Caki2 (cell line): Measurements from ENCODE around the gene TMPRSS13. TPM values are rescaled to one million over a fixed set of nuclear protein-coding genes. Genes with fewer than 3 reads are reported as not detected.
"Not testable (repeated sequence)": the region's sequence is repeated elsewhere in the genome, so short reads cannot be mapped to it uniquely, and the experiment has no call there.

Source experiments
- DNase-seq: peaks from one replicate; pipeline ENCODE4 v3.0.0-alpha.2; 2015; ENCODE audit warnings: low read depth
- in situ Hi-C: cut with HindIII; loops from 2 replicates; pipeline ENCODE4 v1.10.0; 2016; ENCODE audit warnings: low sequenced_read_pairs, low pct_unique_long_range_greater_than_20kb, mixed read lengths
- total RNA-seq: library from RNA; depleted of rRNA; stranded (reverse); fragments of >200 nt; shearing (Covaris generic); gene quantifications from 2 replicates; pipeline ENCODE4 v1.2.3, GENCODE V29; 2014; ENCODE audit warnings: low replicate concordance

The TMPRSS13 gene
- total RNA-seq, 1 experiment from 2014 or later = not detected

DNA sequence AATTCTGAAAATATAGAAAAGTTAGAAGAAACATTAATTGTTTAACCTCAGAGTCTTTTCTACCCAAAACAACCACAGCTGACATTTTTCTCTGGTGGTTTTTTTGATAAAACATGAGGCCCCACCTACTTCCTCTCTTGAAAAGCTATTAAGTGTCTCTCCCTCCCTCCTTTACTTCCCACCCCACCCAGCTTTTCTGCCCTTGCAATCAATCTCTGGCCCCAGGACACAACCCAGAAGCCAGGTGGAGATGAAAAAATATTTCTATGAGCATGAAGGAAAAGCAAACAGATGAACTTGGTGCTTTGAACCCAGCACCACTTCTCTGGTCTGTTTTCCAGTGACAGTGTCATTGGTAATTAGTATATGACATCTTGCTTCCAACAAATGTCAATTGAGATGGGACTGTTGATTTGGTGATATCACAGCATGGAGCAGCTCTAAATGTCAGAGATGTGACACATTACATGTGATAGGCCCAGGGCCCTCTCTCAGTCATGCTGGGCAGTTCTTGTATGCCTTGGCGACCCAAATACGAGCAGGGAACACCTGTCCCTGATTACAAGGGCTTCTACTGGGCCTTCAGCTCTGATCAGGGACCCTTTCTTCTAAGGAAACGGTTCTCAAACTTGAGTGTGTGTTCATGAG, 23.9 kb upstream of the TMPRSS13 start:
- DNase-seq = no peak
- in situ Hi-C loops = no loop called here

DNA sequence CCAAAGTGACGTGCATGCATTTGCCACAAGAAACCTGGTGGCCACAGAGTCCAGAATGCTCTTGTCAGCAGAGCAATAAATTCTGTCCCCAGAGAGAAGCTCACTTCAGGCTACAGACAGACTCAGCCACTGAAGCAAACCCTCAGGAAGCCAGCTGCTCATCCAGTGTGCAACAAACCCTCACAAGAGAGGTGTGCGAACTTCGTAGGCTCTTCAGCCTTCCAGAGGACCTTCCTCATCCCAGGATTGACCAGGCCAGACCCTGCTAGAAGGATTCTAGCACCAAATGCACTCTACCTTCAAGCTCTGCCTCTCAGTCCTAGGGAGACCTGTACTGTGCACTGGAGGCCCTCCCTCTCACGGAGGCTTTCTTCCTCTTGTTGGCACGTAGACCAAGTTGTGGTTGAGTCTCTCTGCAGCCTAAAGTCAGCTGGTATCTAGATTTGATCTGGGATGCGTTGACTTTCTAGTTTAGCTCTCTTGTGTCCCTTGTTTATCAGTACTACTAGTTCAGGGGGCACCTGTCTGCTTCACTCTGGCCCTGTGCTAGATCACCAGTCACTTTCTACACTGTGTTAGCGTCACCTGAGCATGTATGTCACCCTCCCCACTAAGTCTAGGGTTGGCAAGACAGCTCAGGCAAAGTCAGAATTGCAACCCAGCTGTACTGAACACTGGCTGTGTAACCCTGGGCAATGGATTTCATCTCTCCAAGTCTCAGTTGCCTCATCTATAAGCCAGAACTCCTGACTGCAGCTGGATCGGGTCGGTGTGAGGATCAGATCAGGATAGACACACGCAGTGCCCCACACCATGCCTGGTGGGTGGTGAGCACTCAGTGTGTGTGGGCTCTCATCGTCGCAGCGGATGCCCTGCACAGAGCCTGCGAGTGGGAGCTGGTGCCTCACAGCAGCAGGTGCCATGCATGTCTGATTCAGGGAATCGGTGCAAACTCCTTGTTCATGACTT, 22.1 kb upstream of the TMPRSS13 start:
- in situ Hi-C loops = no loop called here
- no peak for DNase-seq

DNA sequence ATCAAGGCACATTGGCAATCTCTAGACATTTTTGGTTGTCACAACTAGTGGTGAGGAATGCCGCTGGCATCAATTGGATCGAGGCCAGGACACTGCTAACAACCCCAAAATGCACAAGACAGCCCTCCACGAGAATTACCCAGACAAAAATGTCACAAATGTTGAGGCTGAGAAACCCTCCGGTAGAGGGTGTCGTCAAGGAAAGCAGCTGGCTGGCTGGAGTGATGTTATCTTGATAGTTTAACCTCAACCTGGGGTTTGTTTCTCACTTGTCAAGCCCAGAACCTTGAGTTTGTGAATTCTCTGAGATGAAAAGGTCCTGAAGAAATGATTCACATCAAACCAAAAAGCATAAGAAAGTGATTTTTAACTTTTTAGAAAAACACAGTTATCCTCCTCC, 21.1 kb upstream of the TMPRSS13 start:
- DNase-seq = no peak
- in situ Hi-C loops = no loop called here

DNA sequence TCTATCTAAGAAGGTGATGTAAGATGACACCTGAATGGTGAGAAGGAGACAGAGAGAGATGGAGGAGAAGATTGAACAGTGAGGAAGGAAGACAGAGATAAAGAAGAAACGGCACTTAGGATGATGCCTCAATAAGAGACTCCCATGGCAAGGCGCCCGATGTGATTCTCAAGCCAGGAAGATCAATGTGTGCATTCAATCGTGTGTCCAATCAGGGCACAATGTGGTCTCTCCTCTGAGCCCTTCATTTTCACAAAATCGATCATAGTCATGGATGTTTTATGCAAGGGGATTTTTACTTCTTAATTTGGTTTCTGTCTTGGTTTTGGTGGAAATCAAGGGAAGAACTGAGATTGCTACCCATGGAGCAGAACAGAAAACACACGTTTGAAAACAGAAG, 19.9 kb upstream of the TMPRSS13 start:
- in situ Hi-C loops = no loop called here
- no peak for DNase-seq

DNA sequence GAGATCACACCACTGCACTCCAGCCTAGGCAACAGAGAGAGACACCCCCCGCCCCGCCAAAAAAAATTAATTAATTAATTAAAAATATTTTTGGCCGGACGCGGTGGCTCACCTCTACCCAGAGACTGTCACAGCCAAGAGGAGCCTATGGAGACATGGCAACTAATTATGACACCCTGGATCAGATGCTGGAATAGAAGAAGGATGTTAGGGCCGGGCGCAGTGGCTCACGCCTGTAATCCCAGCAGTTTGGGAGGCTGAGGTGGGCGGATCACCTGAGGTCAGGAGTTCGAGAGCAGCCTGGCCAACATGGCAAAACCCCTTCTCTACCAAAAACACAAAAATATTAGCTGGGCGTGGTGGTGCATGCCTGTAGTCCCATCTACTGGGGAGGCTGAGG, 19.3 kb upstream of the TMPRSS13 start:
- DNase-seq, in situ Hi-C loops: not testable (repeated sequence)

DNA sequence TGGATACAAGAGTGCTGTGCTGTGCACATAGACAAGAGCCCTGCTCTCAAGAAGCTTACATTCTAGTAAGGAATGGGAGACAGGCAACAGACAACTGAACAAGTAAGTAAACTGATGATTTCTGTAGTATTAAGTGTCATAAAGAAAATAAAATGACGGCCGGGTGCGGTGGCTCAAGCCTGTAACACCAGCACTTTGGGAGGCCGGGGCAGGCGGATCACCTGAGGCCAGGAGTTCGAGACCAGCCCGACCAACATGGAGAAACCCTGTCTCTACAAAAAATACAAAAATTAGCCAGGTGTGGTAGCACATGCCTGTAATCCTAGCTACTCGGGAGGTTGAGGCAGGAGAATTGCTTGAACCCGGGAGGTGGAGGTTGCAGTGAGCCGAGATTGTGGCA, 18.5 kb upstream of the TMPRSS13 start:
- in situ Hi-C loops, DNase-seq: not testable (repeated sequence)

DNA sequence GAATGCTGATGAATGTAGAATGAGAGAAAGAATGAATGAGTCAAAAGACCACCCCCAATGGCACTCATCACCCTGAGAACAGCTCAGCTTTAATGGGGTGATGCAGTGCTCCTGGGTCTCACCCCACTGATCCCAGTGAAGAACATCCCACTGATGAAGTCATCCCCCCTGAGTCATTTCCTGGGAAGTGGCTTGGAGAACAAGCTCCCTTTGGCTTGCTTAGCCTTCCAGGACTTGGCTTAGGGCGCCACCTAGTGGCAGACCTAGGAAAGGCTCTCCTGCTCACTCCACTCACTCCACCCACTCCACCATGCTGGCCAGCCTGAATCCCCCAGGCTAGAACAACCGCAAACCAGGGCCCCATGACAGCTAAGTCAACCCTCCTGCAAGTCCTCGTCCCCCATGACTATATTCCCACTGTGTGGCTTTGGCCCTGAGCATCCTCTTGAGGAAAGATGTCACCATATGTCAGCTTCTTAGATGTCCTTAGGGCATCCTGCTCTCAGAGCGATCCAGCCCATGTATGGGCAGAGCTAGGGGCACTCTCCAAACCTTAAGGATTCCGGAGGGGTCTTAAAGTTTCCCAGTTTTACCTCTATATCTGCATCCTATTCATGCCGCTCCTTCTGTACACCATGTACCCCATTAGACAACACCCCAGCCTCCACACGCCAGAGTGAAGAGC, 17.8 kb upstream of the TMPRSS13 start:
- in situ Hi-C loops = no loop called here

DNA sequence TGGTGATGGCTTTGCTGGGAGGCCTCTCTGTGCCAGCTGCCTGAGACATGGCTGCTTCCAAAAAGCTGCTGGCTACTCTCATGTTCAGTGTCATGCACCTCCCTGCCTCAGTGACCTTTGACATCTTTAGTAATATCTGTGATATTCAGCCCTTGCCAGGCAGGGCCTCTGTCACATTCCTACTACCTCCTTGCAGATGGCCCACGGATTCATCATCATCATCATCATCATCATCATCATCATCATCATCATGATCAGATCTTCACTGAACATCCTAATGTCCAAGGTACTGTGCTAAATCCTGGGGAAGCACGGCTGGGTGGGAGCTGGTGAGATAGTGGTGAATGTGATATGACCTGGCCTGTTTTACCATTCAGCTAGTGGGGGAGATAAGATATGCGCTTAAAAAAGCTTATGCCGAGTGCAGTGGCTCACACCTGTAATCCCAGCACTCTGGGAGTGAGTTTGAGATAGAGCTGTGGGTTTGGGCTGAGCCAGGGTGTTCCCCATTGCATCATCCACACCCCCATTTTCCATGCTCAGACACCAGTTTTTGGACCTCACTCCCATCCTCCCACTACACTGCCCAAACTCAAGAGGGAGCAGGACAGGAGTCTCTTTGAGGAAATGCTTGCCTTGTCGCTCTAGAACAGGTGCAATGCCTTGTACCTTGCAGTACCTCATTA, 17.1 kb upstream of the TMPRSS13 start:
- in situ Hi-C loops = no loop called here
- no peak for DNase-seq

More for the DNA sequence above, 17.8 kb upstream of the TMPRSS13 start:
- DNase-seq = peak; percentile 76

DNA sequence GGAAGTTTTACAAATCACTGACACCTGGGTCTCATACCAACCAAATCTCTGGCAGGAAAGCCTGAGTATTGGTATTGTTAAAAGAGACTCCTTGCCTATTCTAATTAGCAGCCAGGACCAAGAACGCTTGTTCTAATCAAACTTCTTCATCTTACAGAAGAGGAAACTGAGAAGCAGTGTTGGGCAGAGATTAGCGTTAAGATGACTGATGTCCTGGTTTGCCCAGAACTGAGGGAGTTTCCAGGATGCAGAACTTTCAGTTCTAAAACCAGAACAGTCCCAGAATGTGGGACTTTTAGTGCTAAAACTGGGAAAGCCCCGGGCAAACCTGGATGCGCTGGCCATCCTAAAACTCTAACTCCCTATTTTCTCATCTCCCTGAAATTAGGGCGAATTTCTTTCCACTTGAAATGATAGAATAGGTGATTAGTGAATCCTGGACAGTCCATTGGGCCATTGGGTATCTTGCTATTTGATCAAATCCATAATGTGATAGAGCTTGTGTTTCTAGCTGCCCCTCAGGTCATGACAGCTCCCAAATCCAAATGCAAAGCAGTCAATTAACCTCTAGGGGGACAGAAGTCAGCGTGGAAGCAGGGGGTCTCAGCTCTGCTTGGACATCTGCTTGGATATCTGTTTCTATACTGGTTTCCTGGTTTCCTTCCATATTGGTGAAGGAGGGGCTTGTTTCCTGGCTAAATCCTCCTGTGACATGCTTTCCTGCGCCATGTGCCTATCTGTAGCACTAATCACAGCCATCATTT, 16.0 kb upstream of the TMPRSS13 start:
- in situ Hi-C loops = no loop called here
- no peak for DNase-seq

DNA sequence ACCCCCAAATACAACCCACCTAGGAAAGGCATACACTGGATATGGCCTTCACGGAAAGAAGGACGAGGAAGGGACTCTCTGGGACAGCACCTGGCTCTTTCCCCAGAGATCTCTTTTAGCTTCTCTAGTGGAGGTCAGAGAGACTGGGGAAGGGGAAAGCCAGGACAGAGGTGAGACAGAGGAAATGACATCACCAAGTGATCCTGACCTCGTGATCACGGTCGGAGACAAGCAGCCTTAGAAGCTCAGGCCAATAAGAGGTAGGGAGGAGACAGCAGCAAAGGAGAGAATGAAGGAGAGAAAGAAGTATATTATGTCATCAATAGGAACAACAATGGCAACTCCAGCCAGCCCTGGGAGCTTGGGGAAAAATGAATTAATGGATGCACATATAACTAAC, 15.4 kb upstream of the TMPRSS13 start:
- in situ Hi-C loops = no loop called here

DNA sequence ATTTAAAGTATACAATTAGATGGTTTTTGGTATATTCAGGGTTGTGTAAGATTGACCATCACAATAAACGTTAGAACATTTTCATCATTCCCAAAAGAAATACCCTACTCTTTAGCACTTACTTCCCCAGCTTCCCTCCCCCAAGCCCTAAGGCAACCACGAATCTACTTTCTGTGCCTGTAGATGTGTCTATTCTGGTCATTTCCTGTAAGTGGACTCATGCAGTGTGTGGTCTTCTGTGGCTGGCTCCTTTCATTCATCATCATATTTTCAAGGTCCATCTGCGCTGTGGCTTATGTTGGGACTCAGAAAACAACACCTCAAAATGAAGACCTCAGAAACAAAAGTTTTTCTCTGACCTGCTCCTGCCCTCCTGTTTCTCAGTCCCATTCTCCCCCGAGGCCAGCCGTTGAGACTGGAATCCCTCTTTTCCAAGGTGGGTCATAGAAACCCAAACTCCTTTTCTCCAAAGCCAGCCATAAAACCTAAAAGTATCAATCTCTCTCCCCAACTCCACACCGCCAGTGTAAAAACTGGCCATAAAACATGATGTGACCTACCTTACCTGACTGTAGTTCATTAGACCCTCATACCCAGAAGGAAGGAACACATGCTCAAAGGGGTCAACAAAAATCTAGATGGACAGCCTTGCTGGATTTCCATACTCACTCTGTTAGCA, 12.9 kb upstream of the TMPRSS13 start:
- in situ Hi-C loops = no loop called here
- no peak for DNase-seq

More for the DNA sequence above, 15.4 kb upstream of the TMPRSS13 start:
- DNase-seq = no peak

DNA sequence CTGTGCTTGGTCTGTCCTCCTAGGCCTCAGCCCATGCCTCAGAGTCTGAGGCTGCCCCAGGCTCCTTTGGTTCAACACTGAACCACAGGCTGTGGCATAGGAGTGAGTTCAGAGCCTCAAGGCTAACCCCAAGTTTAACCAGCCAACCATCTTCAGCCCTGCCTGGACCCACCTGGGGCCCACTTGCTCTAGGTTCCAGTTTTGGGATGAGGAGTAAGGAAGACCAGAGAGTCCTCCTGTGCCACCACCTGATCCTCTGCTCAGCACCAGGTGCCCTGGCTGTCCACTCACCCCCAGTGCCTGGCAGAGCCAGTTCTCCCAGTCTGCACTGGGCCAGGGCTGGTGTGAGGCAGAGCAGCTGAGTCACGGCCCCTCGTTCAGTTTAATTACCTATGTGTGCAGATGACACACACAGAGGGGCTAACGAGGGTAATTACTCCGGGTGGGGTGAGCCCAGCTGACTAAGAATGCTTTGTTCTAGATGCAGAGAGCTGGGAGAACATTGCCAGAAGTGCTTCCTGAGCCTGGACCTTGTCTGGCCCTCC, 12.0 kb upstream of the TMPRSS13 start:
- in situ Hi-C loops = no loop called here
- DNase-seq = no peak

DNA sequence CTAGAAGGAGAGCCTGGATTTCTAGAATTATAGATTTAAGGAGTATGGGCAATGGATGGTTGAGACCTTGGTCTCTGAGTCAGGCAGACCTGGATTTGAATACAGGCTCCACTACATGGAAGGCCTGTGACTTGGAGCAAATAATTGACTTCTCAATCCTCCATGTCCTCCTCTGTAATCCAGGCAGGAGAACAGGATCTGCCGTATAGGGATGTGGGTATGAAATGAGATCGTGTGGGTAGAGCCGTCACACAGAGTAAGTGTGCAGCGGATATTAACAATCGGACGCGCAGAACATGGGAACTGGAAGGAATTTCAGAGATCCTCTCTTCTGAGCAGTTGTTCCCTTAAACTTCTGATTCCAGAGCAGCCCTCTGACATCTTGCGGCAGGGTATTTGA, 11.5 kb upstream of the TMPRSS13 start:
- in situ Hi-C loops = no loop called here

DNA sequence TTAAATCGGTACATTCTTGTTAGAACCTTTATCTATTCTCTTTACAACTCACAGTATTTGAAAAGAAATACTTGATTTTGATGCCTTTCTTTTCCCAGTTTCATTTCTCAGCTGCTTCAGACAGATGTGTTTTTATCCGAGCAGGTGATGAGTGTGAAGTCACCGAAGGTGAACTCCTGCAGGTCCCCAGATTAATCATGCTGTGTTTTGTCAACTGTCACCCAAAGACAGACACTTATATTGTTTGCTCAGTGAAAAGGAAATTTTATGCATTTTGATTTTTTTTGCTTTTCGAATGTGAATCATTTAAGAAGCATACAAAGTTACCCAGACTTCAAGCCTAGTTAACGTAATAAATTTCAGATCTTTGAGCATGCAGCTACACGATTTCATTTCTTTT, 7.8 kb upstream of the TMPRSS13 start:
- in situ Hi-C loops = no loop called here
- no peak for DNase-seq

More for the DNA sequence above, 11.5 kb upstream of the TMPRSS13 start:
- no peak for DNase-seq

DNA sequence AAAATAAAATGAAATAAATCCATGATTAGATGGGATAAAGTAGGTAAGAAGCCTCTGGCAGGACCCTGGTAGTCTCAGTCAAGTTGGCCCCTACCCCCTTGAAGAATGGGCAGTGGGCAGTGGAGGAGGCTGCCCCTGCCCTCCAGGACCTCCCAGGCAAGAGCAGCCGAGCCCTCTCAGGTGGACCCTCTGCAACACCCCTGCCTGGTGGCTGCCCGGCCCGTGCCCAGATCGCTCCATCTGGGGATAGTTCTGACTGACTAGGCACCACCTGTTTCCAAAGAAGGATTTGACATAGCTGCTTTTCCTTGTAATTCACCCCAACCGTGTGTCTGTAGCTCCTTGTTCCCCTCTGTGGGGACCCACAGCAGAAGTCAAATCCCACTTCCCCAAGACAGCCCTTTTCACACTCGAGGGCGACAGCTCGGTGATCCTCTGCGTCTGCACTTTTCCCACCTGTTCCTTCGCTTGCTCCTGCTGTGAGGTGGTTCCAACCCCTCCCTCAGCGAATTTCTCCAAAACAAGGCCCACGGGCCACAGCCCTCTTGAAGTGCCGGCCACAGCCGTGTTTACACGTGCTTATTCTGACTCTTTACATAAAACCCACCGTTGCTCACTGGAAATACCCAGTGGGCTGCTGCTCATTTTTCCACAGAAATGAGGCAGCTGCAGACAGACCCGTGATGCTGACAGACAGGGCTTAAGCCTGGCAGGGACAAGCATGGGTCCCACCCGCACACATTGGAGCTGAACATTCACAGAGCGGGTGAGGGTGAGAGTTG, 5.5 kb upstream of the TMPRSS13 start:
- in situ Hi-C loops = no loop called here
- no peak for DNase-seq

DNA sequence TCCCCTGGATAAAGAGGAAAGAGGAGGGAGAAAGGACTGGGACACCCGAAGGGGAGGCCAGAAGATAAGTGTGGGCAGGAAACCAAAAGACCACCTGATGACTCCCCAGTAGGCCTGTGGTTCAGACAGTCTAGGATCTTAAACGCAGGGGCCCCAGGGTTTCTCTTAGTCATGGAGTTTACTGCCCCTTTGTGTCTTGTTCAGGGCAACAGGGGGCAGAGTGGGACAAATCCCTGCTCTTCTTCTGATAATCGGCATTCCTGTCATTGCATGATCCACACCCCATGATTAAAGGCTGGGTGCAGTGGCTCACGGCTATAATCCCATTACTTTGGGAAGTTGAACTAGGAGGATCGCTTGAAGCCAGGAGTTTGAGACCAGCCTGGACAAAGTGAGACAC, 4.7 kb upstream of the TMPRSS13 start:
- DNase-seq = no peak
- in situ Hi-C loops = no loop called here
